ENCODE measurements around the gene GOSR2.
"Not testable (repeated sequence)": the region's sequence is repeated elsewhere in the genome, so short reads cannot be mapped to it uniquely, and the experiment has no call there.

GOSR2 gene

DNA sequence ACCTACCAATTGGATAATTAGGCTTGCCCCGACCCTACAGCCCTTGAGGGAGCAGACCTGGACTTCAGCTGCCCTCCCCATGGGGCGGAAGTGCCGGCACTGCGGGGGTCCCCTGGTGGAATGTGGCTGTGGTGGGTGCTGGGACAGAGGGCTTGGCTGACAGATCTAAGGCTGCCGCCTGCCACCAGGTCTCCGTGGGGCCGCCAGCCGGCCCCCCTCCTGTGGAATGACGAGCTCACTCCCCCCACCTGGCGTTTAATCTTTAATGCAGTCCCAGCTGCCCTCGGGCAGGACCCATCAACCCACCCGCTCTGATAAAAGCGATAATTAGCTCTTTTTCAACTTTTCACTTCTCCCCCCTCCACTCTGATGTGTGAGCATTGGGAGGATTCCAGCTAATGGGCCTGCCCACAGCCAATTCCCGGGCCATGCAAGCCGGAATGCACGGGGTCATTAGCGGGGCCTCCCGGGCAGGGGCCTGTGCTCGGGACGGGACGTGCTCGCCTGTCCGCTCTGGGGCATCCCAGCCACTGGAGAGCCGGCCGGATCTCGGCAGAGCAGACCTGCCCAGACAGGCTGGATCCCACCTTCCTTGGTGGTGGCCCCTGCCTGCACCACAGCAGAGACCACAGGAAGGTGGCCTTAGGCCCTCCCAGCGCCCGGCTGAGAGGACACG lies 28.3 kb upstream of the GOSR2 start:
- no peak for FAIRE-seq

DNA sequence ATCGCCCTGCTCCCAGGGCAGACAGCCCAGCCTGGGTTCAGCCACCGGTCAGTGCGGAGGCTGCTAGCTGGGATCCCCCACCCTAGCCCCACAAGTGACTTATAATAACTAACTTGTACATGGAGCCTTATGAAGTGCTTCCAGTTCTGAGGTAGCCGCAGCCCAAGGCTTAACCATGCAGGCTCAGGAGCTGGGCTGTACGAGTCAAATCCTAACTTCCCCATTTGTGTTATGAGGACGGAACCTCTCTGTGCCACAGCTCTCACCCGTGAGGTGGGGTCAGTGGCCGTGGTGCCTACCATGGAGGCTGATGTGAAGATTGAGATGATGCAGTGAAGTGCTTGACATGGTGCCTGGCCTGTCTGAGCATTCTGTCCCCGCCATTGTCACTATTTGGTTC lies 27.8 kb upstream of the GOSR2 start:
- no peak for FAIRE-seq

DNA sequence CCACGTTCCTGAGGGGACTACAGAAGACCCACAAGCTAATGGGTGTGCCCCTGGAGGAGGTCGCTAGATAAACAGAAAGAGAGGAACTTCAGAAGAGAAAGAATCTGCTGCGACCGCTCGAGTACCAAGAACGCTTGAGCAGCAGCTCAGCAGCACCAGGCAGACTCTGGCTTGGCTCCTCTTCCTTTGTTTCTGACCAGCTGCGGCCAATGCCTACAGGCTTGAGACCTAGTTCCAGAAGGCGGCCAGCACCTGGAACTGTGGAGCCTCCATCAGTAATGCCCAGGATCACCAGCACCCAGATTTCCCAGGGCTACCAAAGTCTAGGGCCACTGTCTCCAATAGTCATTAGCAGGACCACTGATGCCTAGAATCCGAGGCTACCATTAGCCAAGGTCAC lies 26.0 kb upstream of the GOSR2 start:
- no peak for FAIRE-seq

GRCh38 chr17:46898364-46898763 lies 24.6 kb upstream of the GOSR2 start:
- no peak for FAIRE-seq

- no peak for FAIRE-seq
Measured at GRCh38 chr17:46898860-46899259, 24.1 kb upstream of the GOSR2 start.

GRCh38 chr17:46901291-46901690 lies 21.7 kb upstream of the GOSR2 start:
- no peak for FAIRE-seq

DNA sequence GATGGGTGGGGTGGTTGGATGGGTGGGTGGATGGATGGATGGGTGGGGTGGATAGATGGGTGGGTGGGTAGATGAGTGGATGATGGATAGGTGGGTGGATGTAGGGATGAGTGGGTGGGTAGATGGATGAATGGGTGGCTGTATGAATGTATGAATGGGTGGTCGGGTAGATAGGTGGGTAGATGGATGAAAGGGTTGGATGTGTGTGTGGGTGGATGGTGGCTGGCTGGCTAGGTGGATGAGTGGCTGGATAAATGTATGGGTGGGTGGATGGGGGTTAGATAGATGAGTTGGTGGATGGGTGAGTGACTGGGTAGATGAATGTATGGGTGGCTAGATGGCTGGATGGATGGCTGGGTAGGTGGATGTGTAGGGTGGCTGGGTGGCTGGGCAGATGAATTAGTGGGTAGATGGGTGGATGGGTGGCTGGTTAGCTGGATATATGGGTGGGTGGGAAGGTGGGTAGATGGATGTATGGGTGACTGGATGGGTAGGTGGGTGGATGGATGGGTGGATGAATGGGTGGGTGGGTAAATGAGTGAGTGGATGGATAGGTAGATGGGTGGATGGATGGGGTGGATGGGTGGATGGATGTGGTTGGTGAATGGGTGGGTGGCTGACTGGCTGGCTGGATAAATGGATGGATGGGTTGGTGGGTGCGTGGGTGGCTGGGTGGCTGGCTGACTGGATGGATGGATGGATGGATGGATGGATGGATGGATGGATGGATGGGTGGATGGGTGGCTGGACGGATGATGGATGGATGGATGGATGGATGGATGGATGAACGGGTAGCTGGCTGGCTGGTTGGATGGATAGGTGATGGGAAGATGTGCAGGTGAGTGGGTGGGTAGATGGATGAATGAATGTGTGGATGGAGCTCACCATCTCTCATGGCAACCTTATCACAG lies 18.9 kb upstream of the GOSR2 start:
- no peak for FAIRE-seq

DNA sequence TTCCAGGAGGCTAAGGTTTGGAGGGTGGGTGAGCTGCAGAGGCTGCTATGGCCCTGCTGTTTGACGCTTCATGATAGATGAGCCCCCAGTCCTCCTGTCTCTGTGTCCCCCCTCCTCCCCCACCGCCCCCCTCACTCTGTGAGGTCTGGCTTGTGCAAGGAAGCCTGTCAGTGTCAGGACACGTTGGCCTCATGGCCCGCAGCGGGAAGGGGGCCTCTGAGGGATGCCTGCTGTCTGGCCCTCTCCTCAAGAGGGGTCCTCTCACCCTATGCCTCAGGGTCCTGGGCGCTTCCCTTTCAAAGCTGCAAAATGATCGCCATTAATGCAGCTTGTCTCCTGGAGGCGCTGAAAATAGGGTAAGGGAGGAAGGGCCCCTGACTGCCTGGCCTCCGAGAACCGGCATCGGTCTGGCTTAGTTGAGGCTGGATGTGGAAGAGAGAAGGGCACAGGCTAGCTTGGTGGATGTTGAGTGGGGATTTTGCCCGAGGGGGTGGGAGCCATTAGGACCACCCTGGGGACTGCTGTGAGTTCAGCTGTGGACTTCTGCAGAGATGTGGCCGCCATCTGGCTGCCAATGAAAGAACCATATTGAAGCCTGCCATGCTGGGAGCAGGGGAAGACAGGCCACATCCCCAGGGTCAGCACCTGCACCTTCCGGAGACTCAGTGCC lies 14.8 kb upstream of the GOSR2 start:
- FAIRE-seq = no peak

- FAIRE-seq = no peak
Measured at GRCh38 chr17:46910179-46910927, 12.6 kb upstream of the GOSR2 start.

- no peak for FAIRE-seq
Measured at GRCh38 chr17:46911311-46911710, 11.6 kb upstream of the GOSR2 start.

GRCh38 chr17:46915596-46915995 lies 7.4 kb upstream of the GOSR2 start:
- FAIRE-seq = no peak

- no peak for FAIRE-seq
Measured at GRCh38 chr17:46916211-46916610, 6.7 kb upstream of the GOSR2 start.

- no peak for FAIRE-seq
Measured at GRCh38 chr17:46916623-46917022, 6.3 kb upstream of the GOSR2 start.

DNA sequence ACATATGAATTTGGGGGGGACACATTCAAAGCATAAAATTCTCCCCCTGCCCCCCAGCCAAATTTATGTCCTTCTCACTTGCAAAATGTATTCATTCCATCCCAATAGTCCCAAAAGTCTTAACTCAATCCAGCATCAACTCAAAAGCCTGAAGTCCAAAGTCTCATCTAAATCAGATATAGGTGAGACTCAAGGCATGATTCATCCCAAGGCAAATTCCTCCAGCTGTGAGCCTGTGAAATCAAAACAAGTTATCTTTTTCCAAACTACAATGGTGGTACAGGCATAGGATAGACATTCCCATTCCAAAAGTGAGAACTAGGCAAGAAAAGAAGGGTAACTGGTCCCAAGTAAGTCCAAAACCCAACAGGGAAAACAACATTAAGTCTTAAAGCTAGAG lies 5.9 kb upstream of the GOSR2 start:
- no peak for FAIRE-seq

GRCh38 chr17:46917516-46917915 lies 5.4 kb upstream of the GOSR2 start:
- no peak for FAIRE-seq

- FAIRE-seq = not testable (repeated sequence)
Measured at GRCh38 chr17:46921962-46922361, 998 bp upstream of the GOSR2 start.

DNA sequence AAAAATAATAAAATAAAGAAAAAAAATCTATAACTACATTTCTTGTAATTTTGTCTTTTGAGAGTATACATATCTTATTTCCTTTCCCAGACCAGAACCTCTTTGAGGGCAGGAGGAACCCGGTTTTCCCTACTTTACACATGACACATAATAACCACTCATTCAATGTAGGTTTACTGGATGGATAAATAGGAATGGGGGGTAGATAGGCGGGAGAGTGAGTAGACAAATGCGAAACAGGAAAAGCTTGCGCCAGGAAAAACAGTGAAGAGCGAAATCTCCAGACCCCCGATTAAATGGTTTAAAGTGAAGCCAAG lies 515 bp upstream of the GOSR2 start:
- no peak for FAIRE-seq

DNA sequence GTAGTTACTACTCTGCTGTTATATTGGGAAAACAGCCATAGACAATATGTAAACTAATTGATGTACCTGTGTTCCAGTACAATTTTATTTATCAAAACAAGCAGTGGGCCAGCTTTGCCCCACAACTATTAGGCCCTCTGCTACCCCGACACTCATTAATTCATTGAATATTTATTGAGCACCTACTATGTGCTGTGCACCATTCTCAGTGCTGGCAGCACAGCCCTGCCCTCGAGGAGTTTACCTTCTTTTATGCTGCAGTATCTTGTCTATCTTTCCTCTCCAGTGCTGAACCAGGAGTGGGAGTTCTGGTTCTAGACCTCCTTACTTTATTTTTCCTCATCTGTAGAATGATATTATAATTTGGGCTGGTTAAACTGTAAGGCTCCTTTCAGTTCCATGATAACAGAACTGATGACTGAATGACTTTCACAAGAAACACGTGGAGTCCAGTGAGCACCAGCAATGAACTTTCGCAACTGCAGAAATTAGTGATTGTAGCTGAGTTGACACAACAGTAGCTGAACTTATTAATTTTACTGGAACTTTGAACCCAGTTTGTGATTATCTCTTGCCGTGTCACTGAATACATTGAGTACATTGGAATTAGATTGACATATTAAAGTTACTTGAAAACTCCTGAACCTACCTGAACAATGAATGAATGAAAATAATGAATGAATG lies 2.4 kb downstream of the GOSR2 start:
- FAIRE-seq = no peak

- no peak for FAIRE-seq
Measured at GRCh38 chr17:46928467-46929261, 5.7 kb downstream of the GOSR2 start.

- FAIRE-seq = no peak
Measured at GRCh38 chr17:46929413-46929812, 6.5 kb downstream of the GOSR2 start.

DNA sequence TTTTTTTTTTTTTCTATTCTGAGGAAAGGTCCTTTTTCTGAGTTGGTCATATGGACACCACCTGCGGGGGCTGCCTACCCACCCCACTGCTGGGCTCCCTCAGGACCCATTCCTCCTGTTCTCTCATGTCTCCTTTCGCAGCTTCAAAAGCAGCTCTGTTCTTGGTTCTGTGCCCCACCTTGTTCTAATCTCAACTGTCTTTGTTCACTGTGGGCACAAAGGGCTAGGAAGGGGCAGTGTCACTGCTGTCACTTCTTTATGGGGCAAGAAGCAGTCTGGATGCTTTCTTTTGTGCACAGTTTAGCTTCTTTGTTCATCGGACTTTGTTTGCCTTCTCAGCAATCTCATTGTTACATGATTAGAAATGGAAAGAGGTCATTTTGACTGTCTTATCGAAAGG lies 7.1 kb downstream of the GOSR2 start:
- no peak for FAIRE-seq

- FAIRE-seq = no peak
Measured at GRCh38 chr17:46931596-46931995, 8.6 kb downstream of the GOSR2 start.
